Natural killer cell (primary cell): Measurements from ENCODE around the gene HTR7. TPM values are rescaled to one million over a fixed set of nuclear protein-coding genes. Genes with fewer than 3 reads are reported as not detected.

Experiments used
- ATAC-seq, 3 donors: fragments of 150-1000 bp in 2 of 3; fragments of 200-7000 bp in 1 of 3; cut with Tn5 transposase; 1 replicate in 1 of 3; 2 replicates in 2 of 3; pipeline ENCODE4 v1.10.0; 2021; ENCODE audit warnings: mild to moderate bottlenecking in 2 of 3, moderate library complexity in 2 of 3
- DNase-seq, 2 donors: peaks; one replicate each; pipeline versions ENCODE4 v3.0.0 to v3.0.0-alpha.2; 2013 to 2021; ENCODE audit warnings: mixed read lengths in 1 of 2
- H3K27ac ChIP-seq: one replicate; pipeline ENCODE4 v1.5.1; 2013; ENCODE audit warnings: mild to moderate bottlenecking, low read length
- H3K27me3 ChIP-seq: one replicate; pipeline ENCODE4 v1.6.1; 2013; ENCODE audit warnings: low read length; ENCODE audit not compliant: control insufficient read depth, insufficient read depth
- H3K36me3 ChIP-seq: one replicate; pipeline ENCODE4 v1.6.1; 2013; ENCODE audit warnings: low read length; ENCODE audit not compliant: control insufficient read depth, insufficient read depth
- H3K4me1 ChIP-seq: one replicate; pipeline ENCODE4 v1.6.1; 2013; ENCODE audit warnings: low read length; ENCODE audit not compliant: control insufficient read depth, insufficient read depth
- H3K4me3 ChIP-seq: one replicate; pipeline ENCODE4 v1.5.1; 2013; ENCODE audit warnings: low read length
- H3K9me3 ChIP-seq: one replicate; pipeline ENCODE4 v1.6.1; 2013; ENCODE audit warnings: low read length; ENCODE audit not compliant: control insufficient read depth, insufficient read depth
- H3K27ac Mint-ChIP-seq, 2 donors: one replicate each; pipeline ENCODE4 v1.8.0; 2022; ENCODE audit warnings: mild to moderate bottlenecking in 2 of 2, mixed read lengths in 2 of 2, moderate library complexity in 1 of 2
- H3K27me3 Mint-ChIP-seq, 2 donors: one replicate each; pipeline ENCODE4 v1.8.0; 2022; ENCODE audit warnings: low read depth in 2 of 2, mixed read lengths in 2 of 2
- H3K36me3 Mint-ChIP-seq: one replicate; pipeline ENCODE4 v1.8.0; 2022; ENCODE audit warnings: mixed read lengths
- H3K4me1 Mint-ChIP-seq, 2 donors: one replicate each; pipeline ENCODE4 v1.8.0; 2022; ENCODE audit warnings: mixed read lengths in 2 of 2
- H3K4me3 Mint-ChIP-seq: one replicate; pipeline ENCODE4 v1.8.0; 2022; ENCODE audit warnings: mild to moderate bottlenecking, moderate library complexity, mixed read lengths
- H3K9me3 Mint-ChIP-seq, 2 donors: one replicate each; pipeline ENCODE4 v1.8.0; 2022; ENCODE audit warnings: mixed read lengths in 2 of 2
- CTCF ChIP-seq: fragments of 200-600 bp; IDR thresholded peaks from one replicate; pipeline ENCODE4 v1.8.0; 2022; ENCODE audit warnings: antibody characterized with exemption
- WGBS: methylation state at CpG from one replicate; pipeline ENCODE4 v1.1.7; 2013; ENCODE audit warnings: missing lambda C conversion rate; ENCODE audit not compliant: insufficient coverage; 5-methylcytosine and 5-hydroxymethylcytosine counted together
- intact Hi-C: fragments of 100-400 bp; cut with micrococcal nuclease; formaldehyde crosslinking; loops from one replicate; pipeline ENCODE4 v1.14.2; 2022
- total RNA-seq, 4 donors: library from RNA; stranded (reverse); fragments of 120-200 nt in 1 of 4; gene quantifications; one replicate each; pipeline versions ENCODE4 v1.2.3 to v1.2.4, GENCODE V29; 2013 to 2022

HTR7 gene
- total RNA-seq, 3 donors from 2014 or later (not counting 1 experiment from before 2014, with no cell fraction given), result 0.11 to 0.20 TPM; not detected in 1

- WGBS, result 65% methylated on average over 2 of the region's 3 CpGs
- no peaks in the 10 kb centered on the region for H3K4me1 ChIP-seq
Observed at GRCh38 chr10:90788199-90788491, 69.7 kb downstream of the HTR7 start.

GRCh38 chr10:90787393-90788198, 70.2 kb downstream of the HTR7 start:
- H3K27me3 Mint-ChIP-seq, result no peaks in the 10 kb centered on the region
- Histone ChIP-seq H3K36me3 (no peaks in the 10 kb centered on the region), H3K4me3 (no peak overlapping the region), H3K27me3 (no peaks in the 10 kb centered on the region), H3K9me3 (no peaks in the 10 kb centered on the region), H3K4me1 (no peaks in the 10 kb centered on the region), H3K27ac (no peak overlapping the region)
- ATAC-seq, result no peak
- H3K4me1 Mint-ChIP-seq, result no peaks in the 10 kb centered on the region
- no peaks in the 10 kb centered on the region for H3K9me3 Mint-ChIP-seq
- DNase-seq, result peak in 1 of 2 donors; percentile 54
- TF ChIP-seq CTCF, result no peak
- H3K4me3 Mint-ChIP-seq, result no peak overlapping the region
- 96% methylated on average over 3 of the region's 9 CpGs for WGBS
- intact Hi-C loops, result loop anchor here (5.0 kb wide), 1 partner anchor 995 kb away; no protein-coding TSS in a partner anchor
- no peaks in the 10 kb centered on the region for H3K36me3 Mint-ChIP-seq
- H3K27ac Mint-ChIP-seq, result no peak overlapping the region

More at GRCh38 chr10:90788199-90788491, 69.7 kb downstream of the HTR7 start:
- Histone ChIP-seq H3K27me3 (no peaks in the 10 kb centered on the region), H3K4me3 (no peak overlapping the region), H3K36me3 (no peaks in the 10 kb centered on the region), H3K9me3 (no peaks in the 10 kb centered on the region), H3K27ac (no peak overlapping the region)
- intact Hi-C loops, result loop anchor here (5.0 kb wide), 1 partner anchor 996 kb away; no protein-coding TSS in a partner anchor
- ATAC-seq (no peak), DNase-seq (no peak)
- H3K36me3 Mint-ChIP-seq, result no peaks in the 10 kb centered on the region
- no peaks in the 10 kb centered on the region for H3K9me3 Mint-ChIP-seq
- no peak overlapping the region for H3K27ac Mint-ChIP-seq
- H3K4me1 Mint-ChIP-seq, result no peaks in the 10 kb centered on the region
- no peaks in the 10 kb centered on the region for H3K27me3 Mint-ChIP-seq
- H3K4me3 Mint-ChIP-seq, result no peak overlapping the region
- TF ChIP-seq CTCF, result no peak

GRCh38 chr10:90785782-90786181, 72.1 kb downstream of the HTR7 start:
- no peaks in the 10 kb centered on the region for H3K36me3 Mint-ChIP-seq
- no peaks in the 10 kb centered on the region for H3K4me1 ChIP-seq
- no peaks in the 10 kb centered on the region for H3K9me3 ChIP-seq
- DNase-seq (no peak), ATAC-seq (no peak)
- peaks cover 0 to 6% of the 10 kb centered on the region in 2 donors for H3K27me3 Mint-ChIP-seq
- H3K27ac Mint-ChIP-seq, result no peak overlapping the region
- H3K27ac ChIP-seq, result no peak overlapping the region
- 75% methylated on average over 4 of the region's 4 CpGs for WGBS
- H3K4me3 ChIP-seq, result no peak overlapping the region
- no peaks in the 10 kb centered on the region for H3K36me3 ChIP-seq
- intact Hi-C loops, result loop anchor here (5.0 kb wide), 1 partner anchor 993 kb away; no protein-coding TSS in a partner anchor
- H3K4me1 Mint-ChIP-seq, result no peaks in the 10 kb centered on the region
- no peaks in the 10 kb centered on the region for H3K27me3 ChIP-seq
- no peak for TF ChIP-seq CTCF
- no peaks in the 10 kb centered on the region for H3K9me3 Mint-ChIP-seq
- no peak overlapping the region for H3K4me3 Mint-ChIP-seq
